Astrocyte of the cerebellum (primary cell): ENCODE data around the gene MALAT1.

Source experiments
- DNase-seq: peaks from one replicate; pipeline ENCODE4 v3.0.0-alpha.2; 2011; ENCODE audit warnings: low read depth
- H3K4me3 ChIP-seq: 2 replicates; pipeline ENCODE4 v1.5.1; 2011; ENCODE audit warnings: mild to moderate bottlenecking, low read depth, low read length, moderate library complexity
- in situ Hi-C: cut with HindIII; loops from 2 replicates; pipeline ENCODE4 v1.10.0; 2017; ENCODE audit warnings: low sequenced_read_pairs
- TF ChIP-seq, protein P1 (sequence below): IDR thresholded peaks from 2 replicates; pipeline ENCODE4 v1.5.1; 2012; ENCODE audit warnings: low read length, low read depth, moderate library complexity, mild to moderate bottlenecking; ENCODE audit errors: missing control alignments

The MALAT1 gene

DNA sequence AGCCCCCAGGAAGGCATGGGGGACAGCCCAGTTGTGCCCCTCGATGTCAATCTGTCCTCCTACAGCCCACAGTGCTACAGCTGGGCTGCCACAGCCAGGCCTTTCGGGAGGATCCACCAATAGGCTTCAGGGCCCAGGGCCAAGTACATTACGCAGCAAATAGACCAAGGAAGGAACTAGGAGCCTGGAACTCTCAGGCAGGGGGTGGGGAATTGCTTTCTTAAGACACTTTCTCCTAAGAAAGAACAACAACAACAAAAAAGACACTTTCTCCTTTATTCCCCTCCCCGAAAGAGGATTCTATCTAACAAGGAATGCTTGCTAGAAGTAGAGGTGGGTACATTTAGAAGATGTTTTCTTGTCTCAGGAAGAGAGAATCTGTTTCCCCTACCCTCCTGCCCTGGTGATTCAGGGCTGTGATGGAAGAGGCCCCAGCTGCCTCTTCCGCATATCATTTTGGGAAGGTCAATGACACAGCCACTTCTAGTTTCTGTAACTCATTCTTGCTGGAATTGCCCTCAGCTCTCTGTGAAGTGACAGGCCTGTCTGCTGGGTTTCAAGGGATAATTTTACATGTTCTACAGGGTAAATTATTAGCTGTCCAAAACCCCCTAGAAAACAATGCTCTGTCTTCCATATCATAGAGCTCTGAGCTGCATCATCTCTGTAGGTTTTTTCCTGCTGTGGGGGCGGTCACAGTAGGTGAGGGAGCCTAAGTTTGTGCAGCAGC lies 6.0 kb upstream of the MALAT1 start:
- TF ChIP-seq, protein P1, sequence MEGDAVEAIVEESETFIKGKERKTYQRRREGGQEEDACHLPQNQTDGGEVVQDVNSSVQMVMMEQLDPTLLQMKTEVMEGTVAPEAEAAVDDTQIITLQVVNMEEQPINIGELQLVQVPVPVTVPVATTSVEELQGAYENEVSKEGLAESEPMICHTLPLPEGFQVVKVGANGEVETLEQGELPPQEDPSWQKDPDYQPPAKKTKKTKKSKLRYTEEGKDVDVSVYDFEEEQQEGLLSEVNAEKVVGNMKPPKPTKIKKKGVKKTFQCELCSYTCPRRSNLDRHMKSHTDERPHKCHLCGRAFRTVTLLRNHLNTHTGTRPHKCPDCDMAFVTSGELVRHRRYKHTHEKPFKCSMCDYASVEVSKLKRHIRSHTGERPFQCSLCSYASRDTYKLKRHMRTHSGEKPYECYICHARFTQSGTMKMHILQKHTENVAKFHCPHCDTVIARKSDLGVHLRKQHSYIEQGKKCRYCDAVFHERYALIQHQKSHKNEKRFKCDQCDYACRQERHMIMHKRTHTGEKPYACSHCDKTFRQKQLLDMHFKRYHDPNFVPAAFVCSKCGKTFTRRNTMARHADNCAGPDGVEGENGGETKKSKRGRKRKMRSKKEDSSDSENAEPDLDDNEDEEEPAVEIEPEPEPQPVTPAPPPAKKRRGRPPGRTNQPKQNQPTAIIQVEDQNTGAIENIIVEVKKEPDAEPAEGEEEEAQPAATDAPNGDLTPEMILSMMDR, result no peak
- H3K4me3 ChIP-seq, result no peak overlapping the region
- in situ Hi-C loops, result no loop called here
- DNase-seq, result no peak

DNA sequence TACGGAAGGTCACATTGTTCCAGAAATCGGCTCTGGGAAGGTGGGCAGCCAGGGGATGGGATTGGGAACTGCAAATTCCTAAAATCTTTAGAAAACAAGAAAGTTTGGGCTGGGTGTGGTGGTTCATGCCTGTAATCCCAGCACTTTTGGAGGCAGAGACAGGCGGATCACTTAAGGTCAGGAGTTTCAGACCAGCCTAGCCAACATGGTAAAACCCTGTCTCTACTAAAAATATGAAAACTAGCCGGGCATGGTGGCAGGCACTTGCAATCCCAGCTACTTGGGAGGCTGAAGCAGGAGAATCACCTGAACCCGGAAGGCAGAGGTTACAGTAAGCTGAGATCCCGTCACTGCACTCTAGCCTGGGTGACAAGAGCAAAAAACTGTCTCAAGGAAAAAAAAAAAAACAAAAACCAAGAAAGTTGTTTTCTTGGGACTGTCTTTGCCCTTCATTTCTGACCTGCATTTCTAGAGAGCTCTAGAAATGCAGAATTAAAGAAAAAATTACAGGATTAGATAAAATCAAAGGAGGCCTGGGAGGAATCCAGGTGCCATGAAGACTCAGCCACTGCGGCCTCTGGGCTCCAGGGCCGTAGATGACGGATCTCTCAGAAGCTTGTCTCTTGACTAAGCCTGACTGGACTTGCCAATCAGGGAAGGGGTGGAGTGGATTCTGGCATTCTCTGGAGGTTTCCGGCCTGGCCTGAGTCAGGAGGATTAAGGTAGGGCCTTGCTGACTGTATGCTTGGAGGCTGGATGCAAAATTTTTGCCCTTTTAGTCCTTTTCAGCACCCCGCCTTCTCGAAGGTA lies 5.3 kb upstream of the MALAT1 start:
- TF ChIP-seq, protein P1, result no peak
- in situ Hi-C loops, result no loop called here

DNA sequence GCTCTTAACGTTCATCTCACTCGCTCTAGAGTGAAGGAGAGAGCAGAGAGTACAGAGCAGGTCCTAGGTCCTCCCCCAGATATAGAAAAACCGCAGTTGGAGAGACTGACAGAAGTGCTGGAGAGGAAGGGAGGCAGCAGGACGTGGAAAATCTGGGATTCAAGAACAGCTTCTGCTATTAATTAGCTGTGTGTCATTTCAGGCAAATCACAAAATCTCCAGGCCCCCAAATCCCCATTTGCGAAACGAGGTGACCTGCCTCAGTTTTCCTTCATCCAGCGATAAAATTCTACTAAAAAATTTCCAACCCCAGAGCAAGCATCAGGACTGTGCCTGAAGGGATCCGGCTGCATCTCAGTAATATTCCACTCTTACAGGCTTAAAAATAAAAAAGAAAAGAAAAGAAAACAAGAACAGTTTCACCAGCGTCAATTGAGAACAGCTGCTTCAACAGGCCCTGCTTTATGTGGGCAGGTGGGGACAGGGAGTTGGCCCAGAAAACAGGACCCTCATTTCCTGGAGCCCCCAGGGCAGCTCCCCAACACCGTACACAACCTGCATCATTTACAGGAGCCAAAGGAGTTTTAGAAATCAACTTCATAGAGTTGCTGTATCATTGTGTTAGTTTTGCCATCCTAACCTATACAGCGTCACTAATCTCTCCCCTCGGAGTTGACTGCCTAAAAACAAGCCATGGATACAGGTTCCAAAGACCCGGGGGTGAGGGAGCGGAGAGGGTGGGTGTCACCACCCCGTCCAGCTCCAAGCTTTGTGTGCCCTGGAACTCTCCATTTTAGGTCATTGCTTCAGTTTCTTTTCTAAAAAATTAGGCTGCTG lies 2.3 kb upstream of the MALAT1 start:
- TF ChIP-seq, protein P1, result no peak
- peak overlapping the region; percentile 20 for H3K4me3 ChIP-seq
- in situ Hi-C loops, result loop anchor here (5.0 kb wide), 1 partner anchor 74 kb away; the partner anchor contains the start of gene NEAT1
- no peak for DNase-seq

More for the DNA sequence above, 5.3 kb upstream of the MALAT1 start:
- H3K4me3 ChIP-seq, result no peak overlapping the region
- no peak for DNase-seq

DNA sequence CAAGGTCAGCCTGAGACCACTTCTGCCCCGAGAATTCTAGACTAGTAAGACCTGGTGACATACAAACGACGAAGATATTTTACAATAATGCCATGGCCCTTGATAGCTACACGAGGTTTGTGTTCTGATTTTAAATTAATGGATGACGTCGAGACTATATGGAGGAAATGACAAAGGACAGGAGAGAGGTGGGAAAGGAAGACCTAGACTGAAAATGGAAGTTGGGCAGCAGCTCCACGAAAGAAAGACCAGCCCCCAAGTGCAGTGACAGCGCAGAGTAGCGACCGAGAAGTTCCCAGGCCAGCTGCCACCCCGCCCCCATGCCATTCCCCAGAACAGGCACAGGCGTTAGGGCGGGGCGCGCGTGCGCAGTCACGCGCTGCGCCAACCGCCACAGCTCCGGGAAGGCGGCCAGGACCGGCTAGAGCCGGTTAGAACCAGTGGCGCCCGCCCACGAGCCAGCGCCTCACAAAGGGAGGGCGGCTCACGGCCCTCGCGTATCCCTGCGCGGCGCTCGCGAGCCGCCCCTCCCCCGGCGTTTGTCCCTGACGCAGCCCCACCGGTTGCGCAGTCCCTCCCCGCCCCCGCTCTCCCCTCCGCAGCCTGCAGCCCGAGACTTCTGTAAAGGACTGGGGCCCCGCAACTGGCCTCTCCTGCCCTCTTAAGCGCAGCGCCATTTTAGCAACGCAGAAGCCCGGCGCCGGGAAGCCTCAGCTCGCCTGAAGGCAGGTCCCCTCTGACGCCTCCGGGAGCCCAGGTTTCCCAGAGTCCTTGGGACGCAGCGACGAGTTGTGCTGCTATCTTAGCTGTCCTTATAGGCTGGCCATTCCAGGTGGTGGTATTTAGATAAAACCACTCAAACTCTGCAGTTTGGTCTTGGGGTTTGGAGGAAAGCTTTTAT lies 1.5 kb upstream of the MALAT1 start:
- TF ChIP-seq, protein P1, result no peak
- DNase-seq, result peak; percentile 93
- H3K4me3 ChIP-seq, result peak overlapping the region; percentile 87
- in situ Hi-C loops, result loop anchor here (5.0 kb wide), 1 partner anchor 75 kb away; the partner anchor contains the start of gene NEAT1

DNA sequence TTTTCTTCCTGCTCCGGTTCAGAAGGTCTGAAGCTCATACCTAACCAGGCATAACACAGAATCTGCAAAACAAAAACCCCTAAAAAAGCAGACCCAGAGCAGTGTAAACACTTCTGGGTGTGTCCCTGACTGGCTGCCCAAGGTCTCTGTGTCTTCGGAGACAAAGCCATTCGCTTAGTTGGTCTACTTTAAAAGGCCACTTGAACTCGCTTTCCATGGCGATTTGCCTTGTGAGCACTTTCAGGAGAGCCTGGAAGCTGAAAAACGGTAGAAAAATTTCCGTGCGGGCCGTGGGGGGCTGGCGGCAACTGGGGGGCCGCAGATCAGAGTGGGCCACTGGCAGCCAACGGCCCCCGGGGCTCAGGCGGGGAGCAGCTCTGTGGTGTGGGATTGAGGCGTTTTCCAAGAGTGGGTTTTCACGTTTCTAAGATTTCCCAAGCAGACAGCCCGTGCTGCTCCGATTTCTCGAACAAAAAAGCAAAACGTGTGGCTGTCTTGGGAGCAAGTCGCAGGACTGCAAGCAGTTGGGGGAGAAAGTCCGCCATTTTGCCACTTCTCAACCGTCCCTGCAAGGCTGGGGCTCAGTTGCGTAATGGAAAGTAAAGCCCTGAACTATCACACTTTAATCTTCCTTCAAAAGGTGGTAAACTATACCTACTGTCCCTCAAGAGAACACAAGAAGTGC lies 661 bp upstream of the MALAT1 start:
- DNase-seq, result no peak
- H3K4me3 ChIP-seq, result peak overlapping the region; percentile 87
- TF ChIP-seq, protein P1, result no peak
- in situ Hi-C loops, result loop anchor here (5.0 kb wide), 1 partner anchor 76 kb away; the partner anchor contains the start of gene NEAT1
